GM23248 (cell line): Measurements from ENCODE around the gene CXCR5.

ENCODE experiments used
- EZH2 ChIP-seq: fragments of 200-600 bp; sonication (generic); IDR thresholded peaks from 2 replicates; pipeline ENCODE4 v1.6.1; 2018; ENCODE audit warnings: antibody characterized with exemption, mild to moderate bottlenecking; ENCODE audit not compliant: insufficient read depth, poor library complexity, severe bottlenecking
- EZH2phosphoT487 ChIP-seq: fragments of 200-600 bp; sonication (generic); IDR thresholded peaks from 2 replicates; pipeline ENCODE4 v1.6.1; 2018; ENCODE audit warnings: antibody characterized with exemption, moderate library complexity, mild to moderate bottlenecking, low read depth; ENCODE audit not compliant: insufficient read depth

DNA sequence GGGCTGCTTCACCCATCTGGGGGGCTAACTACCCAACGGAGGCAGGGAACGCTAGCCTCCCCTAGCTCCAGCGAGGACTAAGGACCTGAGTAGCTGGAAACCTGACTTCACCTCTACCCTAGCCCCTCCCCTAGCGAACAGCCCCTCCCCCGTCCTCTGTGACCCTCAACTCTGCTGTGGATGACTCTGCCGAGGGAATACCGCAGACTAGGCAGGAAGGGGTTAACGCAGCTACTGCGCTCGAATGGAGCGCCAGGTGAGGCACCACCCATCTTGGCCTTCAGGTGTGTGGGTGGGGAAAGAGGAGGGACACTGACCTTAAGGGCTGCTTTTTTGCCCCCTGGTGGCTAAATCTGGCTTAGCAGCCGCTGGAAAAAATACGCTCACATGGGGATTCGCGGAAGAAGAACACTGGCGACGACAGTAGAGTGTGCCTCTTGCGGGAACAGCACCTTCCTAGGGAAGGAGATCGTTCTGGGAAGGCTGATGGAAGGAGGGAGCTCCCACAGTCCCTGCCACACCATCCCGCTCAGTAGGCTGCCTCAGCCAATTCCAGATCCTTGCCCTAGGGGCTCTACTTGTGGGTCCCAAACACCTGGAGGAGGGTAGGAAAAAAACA, 46.5 kb downstream of the CXCR5 start:
- TF ChIP-seq EZH2: no peak
- no peak for TF ChIP-seq EZH2phosphoT487
